ENCODE data around the gene PAQR7.

PAQR7 gene

GRCh38 chr1:25815208-25816111 is 60.0 kb downstream of the PAQR7 start:
- DNase-seq = no peak

- DNase-seq = no peak
Observed at GRCh38 chr1:25814549-25815087, 60.9 kb downstream of the PAQR7 start.

- DNase-seq = no peak
Observed at GRCh38 chr1:25813734-25814471, 61.6 kb downstream of the PAQR7 start.

GRCh38 chr1:25813071-25813733 is 62.3 kb downstream of the PAQR7 start:
- DNase-seq = no peak

All from NCI-H526 treated with DMSO at 0.1 percent for 48 hours (cell line).